Ectodermal cell (in vitro differentiated cells): Measurements from ENCODE around the gene GRK3.

Experiments
- H3K27ac ChIP-seq: 2 replicates; pipeline ENCODE4 v1.7.0; 2013; ENCODE audit warnings: mild to moderate bottlenecking, low read depth, low read length; ENCODE audit not compliant: insufficient read depth, poor library complexity, severe bottlenecking
- H3K27me3 ChIP-seq: 2 replicates; pipeline ENCODE4 v1.7.0; 2013; ENCODE audit warnings: mild to moderate bottlenecking, low read length; ENCODE audit not compliant: insufficient read depth, control insufficient read depth, poor library complexity, severe bottlenecking
- H3K36me3 ChIP-seq: one replicate; pipeline ENCODE4 v1.7.0; 2013; ENCODE audit warnings: low read length; ENCODE audit not compliant: control insufficient read depth, insufficient read depth
- H3K4me1 ChIP-seq: one replicate; pipeline ENCODE4 v1.7.0; 2013; ENCODE audit warnings: low read length; ENCODE audit not compliant: control insufficient read depth, insufficient read depth
- H3K4me3 ChIP-seq: 2 replicates; pipeline ENCODE4 v1.7.0; 2013; ENCODE audit warnings: low read depth, low read length, control low read depth; ENCODE audit not compliant: insufficient read depth
- H3K9me3 ChIP-seq: 2 replicates; pipeline ENCODE4 v1.7.0; 2013; ENCODE audit warnings: mild to moderate bottlenecking, low read length, moderate library complexity; ENCODE audit not compliant: control insufficient read depth
- WGBS, 2 experiments: methylation state at CpG; one replicate each; pipeline ENCODE4 v1.1.7; 2013; ENCODE audit warnings: missing lambda C conversion rate in 2 of 2; 5-methylcytosine and 5-hydroxymethylcytosine counted together

GRK3 gene

GRCh38 chr22:25775531-25775930 is 211.1 kb downstream of the GRK3 start:
- Histone ChIP-seq H3K4me1 (no peaks in the 10 kb centered on the region), H3K9me3 (no peaks in the 10 kb centered on the region), H3K27ac (no peak overlapping the region), H3K27me3 (no peaks in the 10 kb centered on the region), H3K4me3 (no peak overlapping the region), H3K36me3 (no peaks in the 10 kb centered on the region)
- WGBS, 2 experiments: 42 to 43% methylated on average over 8 of the region's 8 CpGs

GRCh38 chr22:25777411-25777810 is 212.9 kb downstream of the GRK3 start:
- H3K9me3 ChIP-seq: no peaks in the 10 kb centered on the region
- 90% methylated on average over 9 of the region's 9 CpGs for WGBS, 2 experiments
- no peak overlapping the region for H3K27ac ChIP-seq
- no peaks in the 10 kb centered on the region for H3K27me3 ChIP-seq
- H3K4me1 ChIP-seq: no peaks in the 10 kb centered on the region
- no peaks in the 10 kb centered on the region for H3K36me3 ChIP-seq
- H3K4me3 ChIP-seq: no peak overlapping the region

- H3K4me1 ChIP-seq: no peaks in the 10 kb centered on the region
- 81 to 85% methylated on average over 8 of the region's 8 CpGs for WGBS, 2 experiments
- no peaks in the 10 kb centered on the region for H3K27me3 ChIP-seq
- no peaks in the 10 kb centered on the region for H3K9me3 ChIP-seq
- H3K36me3 ChIP-seq: no peaks in the 10 kb centered on the region
- no peak overlapping the region for H3K27ac ChIP-seq
- no peak overlapping the region for H3K4me3 ChIP-seq
Measured at GRCh38 chr22:25777870-25778269, 213.4 kb downstream of the GRK3 start.
